ENCODE data around the gene TSHR.

The TSHR gene

DNA sequence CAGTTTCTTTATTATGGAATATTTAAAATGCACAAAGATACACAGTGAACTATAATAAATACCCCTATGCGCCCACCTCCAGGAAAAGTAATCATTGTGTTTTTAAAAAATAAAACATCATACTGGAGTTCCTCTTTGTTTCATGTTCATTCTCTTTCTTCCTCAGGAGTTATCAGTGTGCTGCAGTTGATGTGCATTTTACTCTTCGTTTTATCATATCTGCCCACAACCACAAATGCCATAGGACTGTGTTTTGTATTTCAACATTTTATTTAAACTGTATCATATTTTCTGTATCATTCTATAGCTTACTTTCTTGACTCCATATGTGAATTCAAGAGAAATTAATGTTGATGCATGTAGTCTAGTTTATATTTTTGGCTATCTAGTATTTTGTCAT is 53.9 kb downstream of the TSHR start:
- no peak for TF ChIP-seq EP300 (IDR thresholded peaks at IDR 0.05; ENCODE audit: borderline replicate concordance)
- no peak for TF ChIP-seq TAF1 (IDR thresholded peaks at IDR 0.05; ENCODE audit: low read depth)
- no peak for TF ChIP-seq FOXM1 (IDR thresholded peaks at IDR 0.05; ENCODE audit: borderline replicate concordance, low read depth)
- TF ChIP-seq, protein P1, sequence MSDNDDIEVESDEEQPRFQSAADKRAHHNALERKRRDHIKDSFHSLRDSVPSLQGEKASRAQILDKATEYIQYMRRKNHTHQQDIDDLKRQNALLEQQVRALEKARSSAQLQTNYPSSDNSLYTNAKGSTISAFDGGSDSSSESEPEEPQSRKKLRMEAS (IDR thresholded peaks at IDR 0.05): no peak
- TF ChIP-seq, protein P2, sequence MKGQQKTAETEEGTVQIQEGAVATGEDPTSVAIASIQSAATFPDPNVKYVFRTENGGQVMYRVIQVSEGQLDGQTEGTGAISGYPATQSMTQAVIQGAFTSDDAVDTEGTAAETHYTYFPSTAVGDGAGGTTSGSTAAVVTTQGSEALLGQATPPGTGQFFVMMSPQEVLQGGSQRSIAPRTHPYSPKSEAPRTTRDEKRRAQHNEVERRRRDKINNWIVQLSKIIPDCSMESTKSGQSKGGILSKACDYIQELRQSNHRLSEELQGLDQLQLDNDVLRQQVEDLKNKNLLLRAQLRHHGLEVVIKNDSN (IDR thresholded peaks at IDR 0.05): no peak
- TF ChIP-seq RAD21 (IDR thresholded peaks at IDR 0.05; ENCODE audit: low read depth): no peak
- no peak for TF ChIP-seq ZBTB7A (IDR thresholded peaks at IDR 0.05; ENCODE audit: low read depth)
- no peak for TF ChIP-seq CREB1 (IDR thresholded peaks at IDR 0.05; ENCODE audit: low read depth)
- no peak for TF ChIP-seq YY1 (IDR thresholded peaks at IDR 0.05; ENCODE audit: low read depth)
- no peak for TF ChIP-seq CEBPB (IDR thresholded peaks at IDR 0.05)
- no peak for TF ChIP-seq TCF12 (IDR thresholded peaks at IDR 0.05; ENCODE audit: low read depth)
- TF ChIP-seq, protein P3, sequence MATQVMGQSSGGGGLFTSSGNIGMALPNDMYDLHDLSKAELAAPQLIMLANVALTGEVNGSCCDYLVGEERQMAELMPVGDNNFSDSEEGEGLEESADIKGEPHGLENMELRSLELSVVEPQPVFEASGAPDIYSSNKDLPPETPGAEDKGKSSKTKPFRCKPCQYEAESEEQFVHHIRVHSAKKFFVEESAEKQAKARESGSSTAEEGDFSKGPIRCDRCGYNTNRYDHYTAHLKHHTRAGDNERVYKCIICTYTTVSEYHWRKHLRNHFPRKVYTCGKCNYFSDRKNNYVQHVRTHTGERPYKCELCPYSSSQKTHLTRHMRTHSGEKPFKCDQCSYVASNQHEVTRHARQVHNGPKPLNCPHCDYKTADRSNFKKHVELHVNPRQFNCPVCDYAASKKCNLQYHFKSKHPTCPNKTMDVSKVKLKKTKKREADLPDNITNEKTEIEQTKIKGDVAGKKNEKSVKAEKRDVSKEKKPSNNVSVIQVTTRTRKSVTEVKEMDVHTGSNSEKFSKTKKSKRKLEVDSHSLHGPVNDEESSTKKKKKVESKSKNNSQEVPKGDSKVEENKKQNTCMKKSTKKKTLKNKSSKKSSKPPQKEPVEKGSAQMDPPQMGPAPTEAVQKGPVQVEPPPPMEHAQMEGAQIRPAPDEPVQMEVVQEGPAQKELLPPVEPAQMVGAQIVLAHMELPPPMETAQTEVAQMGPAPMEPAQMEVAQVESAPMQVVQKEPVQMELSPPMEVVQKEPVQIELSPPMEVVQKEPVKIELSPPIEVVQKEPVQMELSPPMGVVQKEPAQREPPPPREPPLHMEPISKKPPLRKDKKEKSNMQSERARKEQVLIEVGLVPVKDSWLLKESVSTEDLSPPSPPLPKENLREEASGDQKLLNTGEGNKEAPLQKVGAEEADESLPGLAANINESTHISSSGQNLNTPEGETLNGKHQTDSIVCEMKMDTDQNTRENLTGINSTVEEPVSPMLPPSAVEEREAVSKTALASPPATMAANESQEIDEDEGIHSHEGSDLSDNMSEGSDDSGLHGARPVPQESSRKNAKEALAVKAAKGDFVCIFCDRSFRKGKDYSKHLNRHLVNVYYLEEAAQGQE (IDR thresholded peaks at IDR 0.05; ENCODE audit: low read depth): no peak

DNA sequence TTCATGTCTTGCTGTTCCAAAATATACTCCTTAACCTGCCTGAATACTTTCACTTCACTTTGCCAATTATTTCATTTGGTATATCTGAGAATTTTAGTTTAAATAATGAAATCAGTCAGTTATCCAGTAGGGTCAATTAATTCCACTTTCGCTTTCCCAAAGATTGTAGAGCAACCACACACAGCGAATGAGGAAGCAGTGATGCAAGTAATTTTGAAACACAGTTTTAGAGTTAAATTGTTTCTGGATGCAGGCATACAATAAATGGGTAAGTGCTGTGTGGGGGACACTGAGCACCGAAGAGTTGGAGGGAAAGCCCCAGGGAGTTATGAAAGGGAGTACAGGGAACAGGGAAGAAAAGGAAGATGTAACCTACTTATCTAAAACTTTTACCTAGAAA is 62.8 kb downstream of the TSHR start:
- TF ChIP-seq, protein P2 (IDR thresholded peaks at IDR 0.05): no peak
- no peak for TF ChIP-seq TCF12 (IDR thresholded peaks at IDR 0.05; ENCODE audit: low read depth)
- TF ChIP-seq ZBTB7A (IDR thresholded peaks at IDR 0.05; ENCODE audit: low read depth): no peak
- TF ChIP-seq RAD21 (IDR thresholded peaks at IDR 0.05; ENCODE audit: low read depth): no peak
- no peak for TF ChIP-seq CEBPB (IDR thresholded peaks at IDR 0.05)
- no peak for TF ChIP-seq CREB1 (IDR thresholded peaks at IDR 0.05; ENCODE audit: low read depth)

DNA sequence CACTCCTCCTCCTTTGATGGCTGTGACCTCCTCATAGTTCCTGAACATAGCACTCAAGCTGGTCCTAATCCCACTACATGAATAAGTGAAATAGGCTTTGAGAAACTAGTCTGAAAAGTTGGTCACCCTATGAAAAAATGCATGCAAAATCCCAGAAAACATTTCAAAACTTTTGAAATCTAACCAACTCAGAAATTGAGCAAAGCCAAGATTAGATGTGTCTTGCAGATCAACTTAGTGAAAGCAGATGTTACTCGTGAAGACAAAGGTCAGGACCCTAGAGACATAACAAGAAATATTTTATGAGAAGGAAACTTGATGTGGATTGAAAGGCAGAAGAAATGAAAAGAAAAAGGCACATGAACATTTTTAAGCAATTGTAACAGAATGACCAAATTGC is 63.3 kb downstream of the TSHR start:
- TF ChIP-seq ZBTB7A (IDR thresholded peaks at IDR 0.05; ENCODE audit: low read depth) (no peak), TCF12 (IDR thresholded peaks at IDR 0.05; ENCODE audit: low read depth) (no peak), YY1 (IDR thresholded peaks at IDR 0.05; ENCODE audit: low read depth) (no peak), TEAD4 (IDR thresholded peaks at IDR 0.05) (no peak), CEBPB (IDR thresholded peaks at IDR 0.05) (no peak), NFIC (IDR thresholded peaks at IDR 0.05) (no peak), RAD21 (IDR thresholded peaks at IDR 0.05; ENCODE audit: low read depth) (no peak), CREB1 (IDR thresholded peaks at IDR 0.05; ENCODE audit: low read depth) (no peak)
- TF ChIP-seq, protein P1 (IDR thresholded peaks at IDR 0.05): no peak
- TF ChIP-seq, protein P2 (IDR thresholded peaks at IDR 0.05): no peak

DNA sequence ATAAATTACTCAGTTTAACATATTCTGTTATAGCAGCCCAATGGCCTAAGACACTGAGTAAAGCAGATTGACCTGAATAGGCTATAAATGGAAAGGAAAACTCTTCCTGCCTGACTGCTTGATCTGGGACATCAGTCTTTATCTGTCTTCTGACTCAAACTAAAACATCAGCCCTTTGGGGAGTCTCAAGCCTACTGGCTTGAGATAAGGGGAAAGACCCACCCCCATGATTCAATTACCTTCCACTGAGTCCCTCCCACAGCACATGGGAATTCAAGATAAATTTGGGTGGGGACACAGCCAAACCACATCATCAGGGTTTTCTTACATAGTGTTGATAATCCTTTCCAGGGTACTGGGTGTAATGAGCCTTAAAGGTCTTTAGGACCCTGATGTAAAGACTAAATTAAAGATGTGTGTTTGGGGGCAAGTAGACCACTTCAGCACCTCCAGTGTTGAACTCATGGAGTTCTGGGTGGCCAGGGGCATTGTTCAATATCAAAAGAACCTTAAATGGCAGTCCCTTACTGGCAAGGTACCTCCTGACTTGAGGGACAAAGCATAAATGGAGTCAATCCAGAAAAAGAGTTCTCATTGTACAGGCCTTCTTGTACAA is 67.8 kb downstream of the TSHR start:
- TF ChIP-seq NFIC (IDR thresholded peaks at IDR 0.05) (no peak), TCF12 (IDR thresholded peaks at IDR 0.05; ENCODE audit: low read depth) (no peak), ZBTB7A (IDR thresholded peaks at IDR 0.05; ENCODE audit: low read depth) (no peak), CREB1 (IDR thresholded peaks at IDR 0.05; ENCODE audit: low read depth) (no peak), RAD21 (IDR thresholded peaks at IDR 0.05; ENCODE audit: low read depth) (no peak), EGR1 (IDR thresholded peaks at IDR 0.05) (no peak), TAF1 (IDR thresholded peaks at IDR 0.05; ENCODE audit: low read depth) (no peak), CEBPB (IDR thresholded peaks at IDR 0.05) (no peak), FOXM1 (IDR thresholded peaks at IDR 0.05; ENCODE audit: borderline replicate concordance, low read depth) (no peak), TEAD4 (IDR thresholded peaks at IDR 0.05) (no peak)
- TF ChIP-seq, protein P3 (IDR thresholded peaks at IDR 0.05; ENCODE audit: low read depth): no peak
- TF ChIP-seq, protein P1 (IDR thresholded peaks at IDR 0.05): no peak

DNA sequence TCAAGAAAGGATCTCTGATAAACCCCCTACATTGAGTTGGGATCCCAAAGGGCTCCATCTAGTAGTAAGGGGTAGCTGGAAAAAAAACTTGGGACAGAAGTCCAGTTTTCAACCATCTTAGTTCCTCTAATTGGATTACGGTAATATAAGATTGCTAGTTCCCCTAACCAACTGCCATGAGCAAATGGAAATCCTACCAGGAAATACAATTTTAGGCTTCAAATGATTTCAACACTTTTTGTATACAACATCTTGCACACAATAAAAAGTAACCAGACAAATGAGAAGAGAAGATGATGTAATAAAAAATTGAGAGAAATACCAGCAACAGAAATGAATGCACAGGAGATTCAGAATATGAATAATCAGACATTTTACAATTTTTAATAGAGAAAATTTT is 73.0 kb downstream of the TSHR start:
- TF ChIP-seq CREB1 (IDR thresholded peaks at IDR 0.05; ENCODE audit: low read depth) (no peak), ZBTB7A (IDR thresholded peaks at IDR 0.05; ENCODE audit: low read depth) (no peak), FOXM1 (IDR thresholded peaks at IDR 0.05; ENCODE audit: borderline replicate concordance, low read depth) (no peak), NFIC (IDR thresholded peaks at IDR 0.05) (no peak), YY1 (IDR thresholded peaks at IDR 0.05; ENCODE audit: low read depth) (no peak), RAD21 (IDR thresholded peaks at IDR 0.05; ENCODE audit: low read depth) (no peak), TEAD4 (IDR thresholded peaks at IDR 0.05) (no peak), EP300 (IDR thresholded peaks at IDR 0.05; ENCODE audit: borderline replicate concordance) (no peak), EGR1 (IDR thresholded peaks at IDR 0.05) (no peak), CEBPB (IDR thresholded peaks at IDR 0.05) (no peak), TCF12 (IDR thresholded peaks at IDR 0.05; ENCODE audit: low read depth) (no peak), TAF1 (IDR thresholded peaks at IDR 0.05; ENCODE audit: low read depth) (no peak)
- TF ChIP-seq, protein P1 (IDR thresholded peaks at IDR 0.05): no peak
- TF ChIP-seq, protein P2 (IDR thresholded peaks at IDR 0.05): no peak

Measured in Ishikawa (cell line).